ENCODE measurements around the gene CREB1.
"Not testable (repeated sequence)": the region's sequence is repeated elsewhere in the genome, so short reads cannot be mapped to it uniquely, and the experiment has no call there.

CREB1 gene

GRCh38 chr2:207617011-207617671 lies 87.4 kb downstream of the CREB1 start:
- DNase-seq (ENCODE audit: low read depth in 3 of 3): no peak

- no peak for DNase-seq (ENCODE audit: low read depth in 3 of 3)
Measured at GRCh38 chr2:207619764-207620203, 90.0 kb downstream of the CREB1 start.

GRCh38 chr2:207621501-207622039 lies 91.8 kb downstream of the CREB1 start:
- no peak for DNase-seq (ENCODE audit: low read depth in 3 of 3)

GRCh38 chr2:207624185-207625013 lies 94.6 kb downstream of the CREB1 start:
- peak; percentile 42 to 48 (median 45) for DNase-seq (ENCODE audit: low read depth in 3 of 3)

- peak; percentile 90 to 96 (median 94) for DNase-seq (ENCODE audit: low read depth in 3 of 3)
Measured at GRCh38 chr2:207625014-207625907, 95.5 kb downstream of the CREB1 start, which contains the start of gene METTL21A. Gene METTL21A (minus strand): TSS chr2:207625394. CDS start chr2:207624375, 1,019 bp downstream.

GRCh38 chr2:207629553-207629952 lies 99.8 kb downstream of the CREB1 start:
- no peak for DNase-seq (ENCODE audit: low read depth in 3 of 3)

GRCh38 chr2:207630491-207630890 lies 100.7 kb downstream of the CREB1 start:
- DNase-seq (ENCODE audit: low read depth in 3 of 3): no peak

GRCh38 chr2:207632575-207633493 lies 103.1 kb downstream of the CREB1 start:
- DNase-seq (ENCODE audit: low read depth in 3 of 3): no peak

GRCh38 chr2:207633686-207634085 lies 103.9 kb downstream of the CREB1 start:
- no peak for DNase-seq (ENCODE audit: low read depth in 3 of 3)

- no peak for DNase-seq (ENCODE audit: low read depth in 3 of 3)
Measured at GRCh38 chr2:207635468-207636200, 105.9 kb downstream of the CREB1 start.

- DNase-seq (ENCODE audit: low read depth in 3 of 3): not testable (repeated sequence)
Measured at GRCh38 chr2:207639288-207639687, 109.5 kb downstream of the CREB1 start.

- DNase-seq (ENCODE audit: low read depth in 3 of 3): no peak
Measured at GRCh38 chr2:207640160-207640559, 110.4 kb downstream of the CREB1 start.

GRCh38 chr2:207640661-207641060 lies 110.9 kb downstream of the CREB1 start:
- no peak for DNase-seq (ENCODE audit: low read depth in 3 of 3)

- DNase-seq (ENCODE audit: low read depth in 3 of 3): no peak
Measured at GRCh38 chr2:207643892-207644291, 114.1 kb downstream of the CREB1 start.

GRCh38 chr2:207646582-207646981 lies 116.8 kb downstream of the CREB1 start:
- DNase-seq (ENCODE audit: low read depth in 3 of 3): not testable (repeated sequence)
